Measurements from ENCODE around the gene FNBP1L.

DNA sequence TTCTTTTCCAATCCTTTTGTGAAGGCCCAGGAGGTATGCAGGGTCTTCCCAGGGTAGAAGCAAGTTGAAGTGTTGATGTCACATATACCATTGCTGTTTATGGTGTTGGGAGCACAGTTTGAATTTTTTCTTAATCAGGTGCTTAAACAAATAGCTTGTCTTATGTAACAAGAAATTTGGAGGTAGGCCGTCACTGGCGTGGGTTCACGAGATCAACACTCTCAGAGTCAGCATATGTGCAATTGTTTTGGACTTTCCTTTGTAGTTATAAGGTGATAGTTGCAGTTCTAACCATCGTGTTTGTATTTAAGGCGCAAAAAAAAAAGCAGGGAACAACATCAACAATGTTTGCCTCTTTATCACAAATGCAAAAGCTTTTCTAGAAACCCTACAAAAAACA lies 13.3 kb downstream of the FNBP1L start:
- TF ChIP-seq, protein P1, sequence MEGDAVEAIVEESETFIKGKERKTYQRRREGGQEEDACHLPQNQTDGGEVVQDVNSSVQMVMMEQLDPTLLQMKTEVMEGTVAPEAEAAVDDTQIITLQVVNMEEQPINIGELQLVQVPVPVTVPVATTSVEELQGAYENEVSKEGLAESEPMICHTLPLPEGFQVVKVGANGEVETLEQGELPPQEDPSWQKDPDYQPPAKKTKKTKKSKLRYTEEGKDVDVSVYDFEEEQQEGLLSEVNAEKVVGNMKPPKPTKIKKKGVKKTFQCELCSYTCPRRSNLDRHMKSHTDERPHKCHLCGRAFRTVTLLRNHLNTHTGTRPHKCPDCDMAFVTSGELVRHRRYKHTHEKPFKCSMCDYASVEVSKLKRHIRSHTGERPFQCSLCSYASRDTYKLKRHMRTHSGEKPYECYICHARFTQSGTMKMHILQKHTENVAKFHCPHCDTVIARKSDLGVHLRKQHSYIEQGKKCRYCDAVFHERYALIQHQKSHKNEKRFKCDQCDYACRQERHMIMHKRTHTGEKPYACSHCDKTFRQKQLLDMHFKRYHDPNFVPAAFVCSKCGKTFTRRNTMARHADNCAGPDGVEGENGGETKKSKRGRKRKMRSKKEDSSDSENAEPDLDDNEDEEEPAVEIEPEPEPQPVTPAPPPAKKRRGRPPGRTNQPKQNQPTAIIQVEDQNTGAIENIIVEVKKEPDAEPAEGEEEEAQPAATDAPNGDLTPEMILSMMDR (IDR thresholded peaks at IDR 0.05): no peak
- TF ChIP-seq POLR2A (IDR thresholded peaks at IDR 0.05): no peak

Data from right lobe of liver (tissue), 4 donors.